Parathyroid adenoma (tissue), 2 donors: ENCODE measurements around the gene STAB2.

ENCODE experiments used
- H2AFZ ChIP-seq: fragments of 300-600 bp; sonication (generic); one replicate; pipeline ENCODE4 v1.7.0; 2017; ENCODE audit warnings: antibody characterized with exemption, mild to moderate bottlenecking
- H3K27ac ChIP-seq: fragments of 300-600 bp; sonication (generic); one replicate; pipeline ENCODE4 v1.7.0; 2017
- H3K27me3 ChIP-seq: fragments of 300-600 bp; sonication (generic); one replicate; pipeline ENCODE4 v1.7.0; 2017; ENCODE audit warnings: low read length; ENCODE audit not compliant: control insufficient read depth, insufficient read depth
- H3K36me3 ChIP-seq: fragments of 300-600 bp; sonication (generic); one replicate; pipeline ENCODE4 v1.7.0; 2017; ENCODE audit warnings: low read length; ENCODE audit not compliant: control insufficient read depth, insufficient read depth
- H3K4me1 ChIP-seq: fragments of 300-600 bp; sonication (generic); one replicate; pipeline ENCODE4 v1.7.0; 2017; ENCODE audit warnings: control low read depth
- H3K4me2 ChIP-seq: fragments of 300-600 bp; sonication (generic); one replicate; pipeline ENCODE4 v1.7.0; 2017; ENCODE audit warnings: low read length
- H3K4me3 ChIP-seq: fragments of 300-600 bp; sonication (generic); one replicate; pipeline ENCODE4 v1.7.0; 2017; ENCODE audit warnings: low read depth, low read length
- H3K79me2 ChIP-seq: fragments of 300-600 bp; sonication (generic); one replicate; pipeline ENCODE4 v1.7.0; 2017; ENCODE audit warnings: control low read depth
- H3K9ac ChIP-seq: fragments of 300-600 bp; sonication (generic); one replicate; pipeline ENCODE4 v1.7.0; 2017; ENCODE audit warnings: mild to moderate bottlenecking
- H3K9me3 ChIP-seq: fragments of 300-600 bp; sonication (generic); one replicate; pipeline ENCODE4 v1.7.0; 2017; ENCODE audit warnings: low read length; ENCODE audit not compliant: control insufficient read depth
- TF ChIP-seq, protein P1 (sequence below): fragments of 300-600 bp; sonication (generic); IDR thresholded peaks from one replicate; pipeline ENCODE4 v1.7.0; 2017; ENCODE audit warnings: antibody characterized with exemption, mild to moderate bottlenecking
- donor health status: primary hyperparathyroidism.

STAB2 gene

GRCh38 chr12:103578926-103579325 lies 8.1 kb upstream of the STAB2 start:
- Histone ChIP-seq H3K27me3 (no peaks in the 10 kb centered on the region), H3K36me3 (no peaks in the 10 kb centered on the region), H3K4me3 (no peak overlapping the region), H2AFZ (no peak overlapping the region), H3K9me3 (no peaks in the 10 kb centered on the region), H3K9ac (no peak overlapping the region), H3K4me2 (no peak overlapping the region), H3K27ac (no peak overlapping the region), H3K79me2 (no peaks in the 10 kb centered on the region), H3K4me1 (peaks cover 3% of the 10 kb centered on the region)
- TF ChIP-seq, protein P1, sequence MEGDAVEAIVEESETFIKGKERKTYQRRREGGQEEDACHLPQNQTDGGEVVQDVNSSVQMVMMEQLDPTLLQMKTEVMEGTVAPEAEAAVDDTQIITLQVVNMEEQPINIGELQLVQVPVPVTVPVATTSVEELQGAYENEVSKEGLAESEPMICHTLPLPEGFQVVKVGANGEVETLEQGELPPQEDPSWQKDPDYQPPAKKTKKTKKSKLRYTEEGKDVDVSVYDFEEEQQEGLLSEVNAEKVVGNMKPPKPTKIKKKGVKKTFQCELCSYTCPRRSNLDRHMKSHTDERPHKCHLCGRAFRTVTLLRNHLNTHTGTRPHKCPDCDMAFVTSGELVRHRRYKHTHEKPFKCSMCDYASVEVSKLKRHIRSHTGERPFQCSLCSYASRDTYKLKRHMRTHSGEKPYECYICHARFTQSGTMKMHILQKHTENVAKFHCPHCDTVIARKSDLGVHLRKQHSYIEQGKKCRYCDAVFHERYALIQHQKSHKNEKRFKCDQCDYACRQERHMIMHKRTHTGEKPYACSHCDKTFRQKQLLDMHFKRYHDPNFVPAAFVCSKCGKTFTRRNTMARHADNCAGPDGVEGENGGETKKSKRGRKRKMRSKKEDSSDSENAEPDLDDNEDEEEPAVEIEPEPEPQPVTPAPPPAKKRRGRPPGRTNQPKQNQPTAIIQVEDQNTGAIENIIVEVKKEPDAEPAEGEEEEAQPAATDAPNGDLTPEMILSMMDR, result no peak

DNA sequence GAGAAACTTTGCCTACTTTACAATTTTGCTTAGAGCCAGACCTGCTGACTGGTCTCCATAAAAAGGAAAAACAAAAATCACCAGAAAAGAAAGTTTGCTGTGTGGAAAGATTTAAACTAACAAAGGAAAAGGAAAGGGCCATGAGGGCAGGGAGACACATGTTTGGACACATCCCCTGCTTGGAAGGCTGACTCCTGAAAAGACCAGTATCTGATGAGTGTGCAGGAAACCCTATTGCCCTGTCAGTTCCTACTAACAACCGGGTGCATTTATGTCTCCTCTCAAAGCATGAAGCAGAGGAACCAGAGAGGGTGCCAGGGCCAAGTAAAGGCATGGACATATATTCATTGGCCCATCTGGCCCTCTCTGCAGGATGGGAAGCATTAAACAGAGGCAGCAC lies 7.0 kb upstream of the STAB2 start:
- no peaks in the 10 kb centered on the region for H3K79me2 ChIP-seq
- peaks cover 3% of the 10 kb centered on the region for H3K4me1 ChIP-seq
- no peak overlapping the region for H2AFZ ChIP-seq
- no peaks in the 10 kb centered on the region for H3K9me3 ChIP-seq
- no peaks in the 10 kb centered on the region for H3K36me3 ChIP-seq
- H3K27ac ChIP-seq, result no peak overlapping the region
- no peak overlapping the region for H3K4me3 ChIP-seq
- no peaks in the 10 kb centered on the region for H3K27me3 ChIP-seq
- no peak overlapping the region for H3K9ac ChIP-seq
- H3K4me2 ChIP-seq, result no peak overlapping the region
- TF ChIP-seq, protein P1, result no peak

DNA sequence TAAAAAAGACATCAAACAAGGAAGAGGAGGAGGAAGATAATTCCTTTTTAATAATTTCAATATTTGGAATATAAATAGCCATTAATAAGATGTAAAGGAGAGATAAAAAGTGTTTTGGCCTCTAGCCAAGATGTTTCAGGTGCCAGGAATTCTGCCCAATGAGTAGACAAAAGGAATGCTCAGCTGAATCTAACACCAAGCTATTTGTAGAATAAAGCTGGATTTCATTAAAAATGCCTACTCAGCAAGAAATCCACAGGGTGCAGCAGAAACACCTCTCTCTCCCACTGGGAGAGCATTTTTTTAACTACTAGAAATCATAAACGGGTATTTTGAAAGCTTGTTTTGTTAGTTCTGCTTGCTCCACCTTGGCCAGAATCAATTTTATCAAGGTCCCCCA lies 4.1 kb upstream of the STAB2 start:
- Histone ChIP-seq H2AFZ (no peak overlapping the region), H3K4me3 (no peak overlapping the region), H3K79me2 (no peaks in the 10 kb centered on the region), H3K27ac (no peak overlapping the region), H3K4me1 (peaks cover 3% of the 10 kb centered on the region), H3K9ac (no peak overlapping the region), H3K9me3 (no peaks in the 10 kb centered on the region), H3K27me3 (no peaks in the 10 kb centered on the region), H3K4me2 (no peak overlapping the region), H3K36me3 (no peaks in the 10 kb centered on the region)
- TF ChIP-seq, protein P1, result no peak

DNA sequence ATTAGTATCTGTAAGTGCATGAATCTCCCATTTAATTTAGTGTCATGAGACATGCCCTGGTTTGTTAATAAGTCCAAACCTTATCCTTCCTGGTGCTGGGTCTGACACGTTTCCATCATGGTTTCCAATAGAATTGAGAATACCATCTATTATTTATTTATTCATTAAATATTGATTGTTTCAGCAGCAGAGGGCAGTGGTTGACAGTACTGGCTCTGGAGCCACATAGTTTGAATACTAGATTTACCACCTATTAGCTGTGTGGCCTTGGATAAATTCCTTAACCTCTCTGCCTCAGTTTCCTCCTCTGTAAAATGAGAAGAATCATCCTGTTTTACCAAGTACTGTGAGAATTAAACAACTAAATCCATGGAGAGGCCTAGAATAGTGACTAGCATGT lies 941 bp upstream of the STAB2 start:
- no peaks in the 10 kb centered on the region for H3K9me3 ChIP-seq
- no peak overlapping the region for H2AFZ ChIP-seq
- no peak overlapping the region for H3K4me3 ChIP-seq
- H3K4me2 ChIP-seq, result no peak overlapping the region
- no peaks in the 10 kb centered on the region for H3K27me3 ChIP-seq
- H3K9ac ChIP-seq, result no peak overlapping the region
- H3K79me2 ChIP-seq, result no peaks in the 10 kb centered on the region
- no peaks in the 10 kb centered on the region for H3K36me3 ChIP-seq
- TF ChIP-seq, protein P1, result no peak
- H3K4me1 ChIP-seq, result peaks cover 3% of the 10 kb centered on the region
- no peak overlapping the region for H3K27ac ChIP-seq

DNA sequence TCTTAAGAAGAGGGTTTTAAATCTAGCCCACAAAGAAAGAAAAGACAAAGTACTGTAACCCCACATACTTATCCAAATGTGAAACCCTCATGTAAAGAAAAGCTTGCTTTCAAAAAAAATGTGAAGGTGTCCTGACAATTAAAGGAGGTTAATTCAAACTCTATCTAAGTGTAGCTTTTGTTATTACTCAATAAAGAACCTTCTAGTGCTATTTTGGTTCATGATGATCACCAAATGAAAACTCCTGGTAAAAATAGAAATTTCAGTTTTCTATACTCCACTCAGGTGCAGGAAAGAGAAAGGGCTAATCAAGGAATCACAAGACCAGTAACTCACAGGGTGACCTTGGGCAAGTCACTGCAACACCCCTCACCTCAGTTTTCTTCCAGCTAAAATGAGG lies 1.6 kb downstream of the STAB2 start:
- Histone ChIP-seq H3K36me3 (no peaks in the 10 kb centered on the region), H3K4me1 (no peaks in the 10 kb centered on the region), H2AFZ (no peak overlapping the region), H3K79me2 (no peaks in the 10 kb centered on the region), H3K4me3 (no peak overlapping the region), H3K9me3 (no peaks in the 10 kb centered on the region), H3K4me2 (no peak overlapping the region), H3K27ac (no peak overlapping the region), H3K27me3 (no peaks in the 10 kb centered on the region), H3K9ac (no peak overlapping the region)
- TF ChIP-seq, protein P1, result no peak
